HepG2 (cell line): Measurements from ENCODE around the gene UTS2R. TPM values are rescaled to one million over a fixed set of nuclear protein-coding genes. Genes with fewer than 3 reads are reported as not detected.

Experiments
- FOXA3 ChIP-seq: IDR thresholded peaks from 2 replicates; pipeline ENCODE4 v1.6.1; 2016; ENCODE audit warnings: missing genetic modification reagents, missing compliant biosample characterization
- HNRNPH1 ChIP-seq: fragments of 200-400 bp; formaldehyde crosslinking; optimal IDR thresholded peaks from 2 replicates; pipeline ENCODE3; 2017; ENCODE audit warnings: mild to moderate bottlenecking, low read depth, low read length
- NBN ChIP-seq: fragments of 450-650 bp; conservative IDR thresholded peaks from 2 replicates; pipeline ENCODE4 v1.6.1; 2017
- NCOA1 ChIP-seq: sonication (generic); formaldehyde crosslinking; IDR thresholded peaks from 2 replicates; pipeline ENCODE4 v1.9.0; 2021; ENCODE audit warnings: missing genetic modification reagents
- NFE2L1 ChIP-seq: sonication (generic); formaldehyde crosslinking; IDR thresholded peaks from 2 replicates; pipeline ENCODE4 v1.4.0; 2020; ENCODE audit warnings: missing genetic modification reagents, mild to moderate bottlenecking, borderline replicate concordance
- NFRKB ChIP-seq: fragments of 450-650 bp; IDR thresholded peaks from 2 replicates; pipeline ENCODE4 v1.6.1; 2017
- PCBP1 ChIP-seq: fragments of 200-400 bp; formaldehyde crosslinking; IDR thresholded peaks from 2 replicates; pipeline ENCODE4 v1.6.1; 2017; ENCODE audit warnings: mild to moderate bottlenecking, low read depth, low read length, borderline replicate concordance
- PITX1 ChIP-seq: sonication (generic); formaldehyde crosslinking; IDR thresholded peaks from 2 replicates; pipeline ENCODE4 v1.5.1; 2020; ENCODE audit warnings: mild to moderate bottlenecking, missing genetic modification reagents
- RFXAP ChIP-seq: sonication (generic); formaldehyde crosslinking; IDR thresholded peaks from 2 replicates; pipeline ENCODE4 v1.4.0; 2020; ENCODE audit warnings: missing genetic modification reagents, borderline replicate concordance
- THAP9 ChIP-seq: sonication (generic); formaldehyde crosslinking; IDR thresholded peaks from 2 replicates; pipeline ENCODE4; 2020; ENCODE audit warnings: missing genetic modification reagents, mild to moderate bottlenecking, borderline replicate concordance
- YEATS4 ChIP-seq: sonication (generic); formaldehyde crosslinking; IDR thresholded peaks from 2 replicates; pipeline ENCODE4 v1.4.0; 2020; ENCODE audit warnings: missing genetic modification reagents, borderline replicate concordance
- ZBTB38 ChIP-seq: sonication (generic); formaldehyde crosslinking; IDR thresholded peaks from 2 replicates; pipeline ENCODE4 v1.5.1; 2020; ENCODE audit warnings: mild to moderate bottlenecking, missing genetic modification reagents
- ZFX ChIP-seq: sonication (generic); formaldehyde crosslinking; IDR thresholded peaks from 2 replicates; pipeline ENCODE4 v1.4.0; 2020; ENCODE audit warnings: mild to moderate bottlenecking, low read depth, missing genetic modification reagents, moderate library complexity
- ZNF234 ChIP-seq: sonication (generic); formaldehyde crosslinking; conservative IDR thresholded peaks from 2 replicates; pipeline ENCODE4 v1.5.1; 2020; ENCODE audit warnings: mild to moderate bottlenecking, missing genetic modification reagents
- ZNF317 ChIP-seq: sonication (generic); formaldehyde crosslinking; IDR thresholded peaks from 2 replicates; pipeline ENCODE4 v1.5.0; 2020; ENCODE audit warnings: mild to moderate bottlenecking, missing genetic modification reagents
- ZNF33B ChIP-seq: sonication (generic); formaldehyde crosslinking; IDR thresholded peaks from 2 replicates; pipeline ENCODE4 v1.5.1; 2020; ENCODE audit warnings: mild to moderate bottlenecking, missing genetic modification reagents
- ZNF564 ChIP-seq: sonication (generic); formaldehyde crosslinking; IDR thresholded peaks from 2 replicates; pipeline ENCODE4 v1.8.1; 2023; ENCODE audit warnings: mild to moderate bottlenecking, missing genetic modification reagents
- ZNF7 ChIP-seq: IDR thresholded peaks from 2 replicates; pipeline ENCODE4 v1.6.1; 2016; ENCODE audit warnings: missing biosample characterization, missing genetic modification reagents
- ZNF891 ChIP-seq: sonication (generic); formaldehyde crosslinking; IDR thresholded peaks from 2 replicates; pipeline ENCODE4 v1.5.0; 2020; ENCODE audit warnings: mild to moderate bottlenecking, missing genetic modification reagents
- ZSCAN20 ChIP-seq: sonication (generic); formaldehyde crosslinking; IDR thresholded peaks from 2 replicates; pipeline ENCODE4 v1.4.0; 2020; ENCODE audit warnings: missing genetic modification reagents, mild to moderate bottlenecking, borderline replicate concordance
- polyA plus RNA-seq, 8 experiments: library from polyadenylated mRNA; depleted of rRNA in 3 of 8; stranded (reverse) in 7 of 8; unstranded in 1 of 8; fragments of >200 nt; fragmentation: Illumina TruSeq in 4 of 8; extraction: Trizol in 4 of 8; gene quantifications; 2 replicates each; pipeline versions ENCODE4 v1.2.1 to v1.2.3, GENCODE V29; 2011 to 2016; ENCODE audit warnings: low read depth in 4 of 8, missing spikeins in 1 of 8, mixed read lengths in 1 of 8; ENCODE audit not compliant: insufficient read depth in 1 of 8
- total RNA-seq, 5 experiments: library from RNA; depleted of rRNA; stranded (reverse); fragments of >200 nt; fragmentation: Illumina TruSeq; extraction: Trizol; gene quantifications; 2 replicates each; pipeline ENCODE4 v1.2.3, GENCODE V29; 2016; ENCODE audit warnings: low read depth in 1 of 5
- TF ChIP-seq, protein P1 (sequence below): sonication (generic); formaldehyde crosslinking; conservative IDR thresholded peaks from 2 replicates; pipeline ENCODE4 v1.4.0; 2020; ENCODE audit warnings: mild to moderate bottlenecking, missing genetic modification reagents, moderate library complexity
- TF ChIP-seq, protein P2 (sequence below): sonication (generic); formaldehyde crosslinking; IDR thresholded peaks from 2 replicates; pipeline ENCODE4 v1.4.0; 2020; ENCODE audit warnings: mild to moderate bottlenecking, missing genetic modification reagents

UTS2R gene
- total and polyA plus RNA-seq, 2 of the 13 experiments (the other 11 are each of a cell fraction or from before 2014, with no cell fraction given): 0.13 to 0.15 TPM

DNA sequence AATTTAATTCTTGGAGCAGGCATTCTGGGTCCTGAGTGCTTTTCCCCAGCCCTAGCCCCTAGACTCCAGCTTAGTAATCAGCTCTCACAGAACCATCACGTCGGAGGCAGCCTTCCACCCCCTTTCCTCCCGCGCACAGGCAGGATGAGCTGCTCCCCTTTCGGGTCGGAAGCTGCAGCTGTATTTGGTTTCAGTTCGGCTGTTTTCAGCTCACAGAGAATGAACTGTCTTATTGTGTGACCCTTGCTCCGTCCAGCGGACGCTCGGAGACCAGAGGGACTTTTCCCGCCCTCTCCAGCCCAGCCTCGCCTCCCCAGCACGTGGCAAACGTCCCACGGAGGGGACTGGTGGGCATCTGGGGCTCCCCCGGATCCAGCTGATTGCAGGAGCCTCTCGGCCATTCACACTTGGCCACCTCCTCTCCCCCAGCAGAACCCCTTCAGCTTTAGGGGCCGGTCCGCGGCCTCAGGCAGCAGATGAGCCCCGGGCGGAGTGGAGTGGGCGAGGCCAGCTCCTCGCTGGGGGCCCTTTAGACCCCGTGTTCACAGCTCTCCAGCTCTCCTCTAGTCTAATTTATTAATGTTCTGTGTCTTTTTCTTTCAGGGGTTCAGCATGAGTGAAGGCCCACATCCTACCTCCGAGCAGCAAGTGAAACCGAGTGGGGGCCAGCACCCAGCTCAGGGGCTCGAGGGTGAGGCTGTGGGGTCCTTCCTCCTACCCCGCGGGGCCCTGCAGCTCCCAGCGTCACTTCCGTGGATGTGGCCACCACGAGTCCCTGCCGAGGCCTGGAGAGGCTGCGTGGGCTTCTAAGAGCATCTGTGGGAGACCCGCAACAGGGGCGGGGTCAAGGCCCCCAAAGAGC is 863 bp upstream of the UTS2R start (continued):
- TF ChIP-seq PITX1 (CRISPR knock-in tag) (peak; percentile 51), ZNF564 (CRISPR knock-in tag) (peak; percentile 74; the same call in 1 of the 2 replicates), ZBTB38 (CRISPR knock-in tag) (peak; percentile 93), NCOA1 (no peak), PCBP1 (no peak), NBN (no peak), ZSCAN20 (peak; percentile 96), FOXA3 (CRISPR knock-in tag) (peak; percentile 40; the same call in 1 of the 2 replicates), NFRKB (no peak), ZNF33B (CRISPR knock-in tag) (peak; percentile 79; the same call in 1 of the 2 replicates), HNRNPH1 (no peak), NFE2L1 (CRISPR knock-in tag) (peak; percentile 78; the same call in 1 of the 2 replicates), ZNF7 (no peak), ZNF234 (CRISPR knock-in tag) (no peak), ZNF317 (CRISPR knock-in tag) (peak; percentile 80), THAP9 (CRISPR knock-in tag) (peak; percentile 79), RFXAP (CRISPR knock-in tag) (peak; percentile 94), ZFX (CRISPR knock-in tag) (peak; percentile 70), YEATS4 (CRISPR knock-in tag) (peak; percentile 66), ZNF891 (CRISPR knock-in tag) (peak; percentile 98)
- TF ChIP-seq, protein P1, sequence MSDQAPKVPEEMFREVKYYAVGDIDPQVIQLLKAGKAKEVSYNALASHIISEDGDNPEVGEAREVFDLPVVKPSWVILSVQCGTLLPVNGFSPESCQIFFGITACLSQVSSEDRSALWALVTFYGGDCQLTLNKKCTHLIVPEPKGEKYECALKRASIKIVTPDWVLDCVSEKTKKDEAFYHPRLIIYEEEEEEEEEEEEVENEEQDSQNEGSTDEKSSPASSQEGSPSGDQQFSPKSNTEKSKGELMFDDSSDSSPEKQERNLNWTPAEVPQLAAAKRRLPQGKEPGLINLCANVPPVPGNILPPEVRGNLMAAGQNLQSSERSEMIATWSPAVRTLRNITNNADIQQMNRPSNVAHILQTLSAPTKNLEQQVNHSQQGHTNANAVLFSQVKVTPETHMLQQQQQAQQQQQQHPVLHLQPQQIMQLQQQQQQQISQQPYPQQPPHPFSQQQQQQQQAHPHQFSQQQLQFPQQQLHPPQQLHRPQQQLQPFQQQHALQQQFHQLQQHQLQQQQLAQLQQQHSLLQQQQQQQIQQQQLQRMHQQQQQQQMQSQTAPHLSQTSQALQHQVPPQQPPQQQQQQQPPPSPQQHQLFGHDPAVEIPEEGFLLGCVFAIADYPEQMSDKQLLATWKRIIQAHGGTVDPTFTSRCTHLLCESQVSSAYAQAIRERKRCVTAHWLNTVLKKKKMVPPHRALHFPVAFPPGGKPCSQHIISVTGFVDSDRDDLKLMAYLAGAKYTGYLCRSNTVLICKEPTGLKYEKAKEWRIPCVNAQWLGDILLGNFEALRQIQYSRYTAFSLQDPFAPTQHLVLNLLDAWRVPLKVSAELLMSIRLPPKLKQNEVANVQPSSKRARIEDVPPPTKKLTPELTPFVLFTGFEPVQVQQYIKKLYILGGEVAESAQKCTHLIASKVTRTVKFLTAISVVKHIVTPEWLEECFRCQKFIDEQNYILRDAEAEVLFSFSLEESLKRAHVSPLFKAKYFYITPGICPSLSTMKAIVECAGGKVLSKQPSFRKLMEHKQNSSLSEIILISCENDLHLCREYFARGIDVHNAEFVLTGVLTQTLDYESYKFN (CRISPR knock-in tag): peak; percentile 74
- TF ChIP-seq, protein P2, sequence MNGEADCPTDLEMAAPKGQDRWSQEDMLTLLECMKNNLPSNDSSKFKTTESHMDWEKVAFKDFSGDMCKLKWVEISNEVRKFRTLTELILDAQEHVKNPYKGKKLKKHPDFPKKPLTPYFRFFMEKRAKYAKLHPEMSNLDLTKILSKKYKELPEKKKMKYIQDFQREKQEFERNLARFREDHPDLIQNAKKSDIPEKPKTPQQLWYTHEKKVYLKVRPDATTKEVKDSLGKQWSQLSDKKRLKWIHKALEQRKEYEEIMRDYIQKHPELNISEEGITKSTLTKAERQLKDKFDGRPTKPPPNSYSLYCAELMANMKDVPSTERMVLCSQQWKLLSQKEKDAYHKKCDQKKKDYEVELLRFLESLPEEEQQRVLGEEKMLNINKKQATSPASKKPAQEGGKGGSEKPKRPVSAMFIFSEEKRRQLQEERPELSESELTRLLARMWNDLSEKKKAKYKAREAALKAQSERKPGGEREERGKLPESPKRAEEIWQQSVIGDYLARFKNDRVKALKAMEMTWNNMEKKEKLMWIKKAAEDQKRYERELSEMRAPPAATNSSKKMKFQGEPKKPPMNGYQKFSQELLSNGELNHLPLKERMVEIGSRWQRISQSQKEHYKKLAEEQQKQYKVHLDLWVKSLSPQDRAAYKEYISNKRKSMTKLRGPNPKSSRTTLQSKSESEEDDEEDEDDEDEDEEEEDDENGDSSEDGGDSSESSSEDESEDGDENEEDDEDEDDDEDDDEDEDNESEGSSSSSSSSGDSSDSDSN: peak; percentile 53; the same call in 1 of the 2 replicates
